Brain microvascular endothelial cell (primary cell): ENCODE data around the gene HS3ST3A1.

Experiments
- DNase-seq: peaks from one replicate; pipeline ENCODE4 v3.0.0-alpha.2; 2020
- H3K27ac ChIP-seq: fragments of 250-450 bp; sonication (Bioruptor Pico); 2 replicates; pipeline ENCODE4 v1.5.1; 2020; ENCODE audit warnings: mild to moderate bottlenecking, moderate library complexity
- H3K27me3 ChIP-seq: fragments of 250-450 bp; sonication (Bioruptor Pico); replicated peaks from 2 replicates; pipeline ENCODE4 v1.5.1; 2020; ENCODE audit warnings: mild to moderate bottlenecking
- H3K36me3 ChIP-seq: fragments of 250-450 bp; sonication (Bioruptor Pico); replicated peaks from 2 replicates; pipeline ENCODE4 v1.5.1; 2020; ENCODE audit warnings: mild to moderate bottlenecking
- H3K4me3 ChIP-seq: 2 replicates; pipeline ENCODE4 v1.5.1; 2011; ENCODE audit warnings: low read depth, mild to moderate bottlenecking, control low read depth, low read length, moderate library complexity
- in situ Hi-C: cut with HindIII; loops from 2 replicates; pipeline ENCODE4 v1.10.0; 2017; ENCODE audit warnings: low sequenced_read_pairs, low pct_ligation_motif_present
- TF ChIP-seq, protein P1 (sequence below): IDR thresholded peaks from 2 replicates; pipeline ENCODE4 v1.5.1; 2011; ENCODE audit warnings: low read depth, mild to moderate bottlenecking, moderate library complexity, low read length, control low read depth, inconsistent platforms; ENCODE audit errors: missing control alignments

HS3ST3A1 gene

DNA sequence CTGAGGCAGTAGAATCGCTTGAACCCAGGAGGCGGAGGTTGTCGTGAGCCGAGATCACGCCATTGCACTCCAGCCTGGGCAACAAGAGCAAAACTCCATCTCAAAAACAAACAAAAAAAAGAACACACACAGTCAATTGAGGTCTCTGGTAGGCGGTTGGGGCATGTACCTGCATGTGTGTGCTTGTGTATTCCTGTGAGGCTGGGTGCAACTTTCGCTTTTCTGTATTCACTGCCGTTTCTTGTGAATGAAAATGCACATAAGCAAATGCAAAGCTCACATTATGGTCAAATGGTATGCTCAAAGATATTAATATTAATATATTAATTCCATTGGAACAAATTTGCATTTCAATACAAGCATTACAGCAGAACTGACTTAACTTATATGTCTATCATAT lies 20.9 kb downstream of the HS3ST3A1 start:
- Histone ChIP-seq H3K4me3 (no peak overlapping the region), H3K27me3 (no peaks in the 10 kb centered on the region), H3K27ac (no peak overlapping the region), H3K36me3 (no peaks in the 10 kb centered on the region)
- in situ Hi-C loops = loop anchor here (25.0 kb wide), 1 partner anchor 732 kb away; the partner anchor contains the start of gene HS3ST3B1
- TF ChIP-seq, protein P1, sequence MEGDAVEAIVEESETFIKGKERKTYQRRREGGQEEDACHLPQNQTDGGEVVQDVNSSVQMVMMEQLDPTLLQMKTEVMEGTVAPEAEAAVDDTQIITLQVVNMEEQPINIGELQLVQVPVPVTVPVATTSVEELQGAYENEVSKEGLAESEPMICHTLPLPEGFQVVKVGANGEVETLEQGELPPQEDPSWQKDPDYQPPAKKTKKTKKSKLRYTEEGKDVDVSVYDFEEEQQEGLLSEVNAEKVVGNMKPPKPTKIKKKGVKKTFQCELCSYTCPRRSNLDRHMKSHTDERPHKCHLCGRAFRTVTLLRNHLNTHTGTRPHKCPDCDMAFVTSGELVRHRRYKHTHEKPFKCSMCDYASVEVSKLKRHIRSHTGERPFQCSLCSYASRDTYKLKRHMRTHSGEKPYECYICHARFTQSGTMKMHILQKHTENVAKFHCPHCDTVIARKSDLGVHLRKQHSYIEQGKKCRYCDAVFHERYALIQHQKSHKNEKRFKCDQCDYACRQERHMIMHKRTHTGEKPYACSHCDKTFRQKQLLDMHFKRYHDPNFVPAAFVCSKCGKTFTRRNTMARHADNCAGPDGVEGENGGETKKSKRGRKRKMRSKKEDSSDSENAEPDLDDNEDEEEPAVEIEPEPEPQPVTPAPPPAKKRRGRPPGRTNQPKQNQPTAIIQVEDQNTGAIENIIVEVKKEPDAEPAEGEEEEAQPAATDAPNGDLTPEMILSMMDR = no peak
- no peak for DNase-seq

DNA sequence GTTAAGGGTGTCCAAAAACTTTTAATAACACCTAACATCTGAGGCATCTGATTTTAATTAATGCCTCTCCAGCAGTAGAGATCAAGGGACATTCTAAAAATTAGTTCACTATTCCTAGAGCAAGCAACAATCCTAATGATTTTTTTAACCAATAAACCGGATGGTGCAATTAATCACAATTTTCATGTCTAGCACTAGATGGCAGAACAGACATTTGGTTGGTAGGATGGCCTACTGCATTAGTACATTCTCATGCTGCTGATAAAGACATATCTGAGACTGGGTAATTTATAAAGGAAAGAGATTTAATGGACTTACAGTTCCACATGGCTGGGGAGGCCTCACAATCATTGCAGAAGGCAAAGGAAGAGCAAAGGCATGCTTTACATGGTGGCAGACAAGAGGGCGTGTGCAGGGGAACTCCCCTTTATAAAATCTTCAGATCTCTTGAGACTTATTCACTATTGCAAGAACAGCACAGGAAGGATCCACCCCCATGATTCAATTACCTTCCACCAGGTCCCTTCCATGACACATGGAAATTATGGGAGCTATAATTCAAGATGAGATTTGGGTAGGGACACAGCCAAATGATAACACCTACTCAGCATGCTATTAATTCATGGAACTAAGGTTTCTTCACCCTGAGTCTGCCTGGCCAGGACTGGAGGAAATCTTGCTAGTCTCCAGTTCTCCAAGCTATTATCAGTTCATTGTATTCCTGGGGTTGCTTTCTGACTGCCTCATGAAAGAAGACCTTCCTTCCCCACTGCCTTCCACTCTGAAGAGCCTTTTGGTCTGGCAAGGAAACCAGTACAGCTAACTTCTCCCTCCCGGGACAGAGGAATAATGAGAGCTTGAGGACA lies 24.8 kb downstream of the HS3ST3A1 start:
- H3K27ac ChIP-seq = no peak overlapping the region
- DNase-seq = no peak
- H3K27me3 ChIP-seq = no peaks in the 10 kb centered on the region
- in situ Hi-C loops = loop anchor here (25.0 kb wide), 1 partner anchor 735 kb away; the partner anchor contains the start of gene HS3ST3B1
- no peak overlapping the region for H3K4me3 ChIP-seq
- TF ChIP-seq, protein P1 = peak; percentile 18
- no peaks in the 10 kb centered on the region for H3K36me3 ChIP-seq

DNA sequence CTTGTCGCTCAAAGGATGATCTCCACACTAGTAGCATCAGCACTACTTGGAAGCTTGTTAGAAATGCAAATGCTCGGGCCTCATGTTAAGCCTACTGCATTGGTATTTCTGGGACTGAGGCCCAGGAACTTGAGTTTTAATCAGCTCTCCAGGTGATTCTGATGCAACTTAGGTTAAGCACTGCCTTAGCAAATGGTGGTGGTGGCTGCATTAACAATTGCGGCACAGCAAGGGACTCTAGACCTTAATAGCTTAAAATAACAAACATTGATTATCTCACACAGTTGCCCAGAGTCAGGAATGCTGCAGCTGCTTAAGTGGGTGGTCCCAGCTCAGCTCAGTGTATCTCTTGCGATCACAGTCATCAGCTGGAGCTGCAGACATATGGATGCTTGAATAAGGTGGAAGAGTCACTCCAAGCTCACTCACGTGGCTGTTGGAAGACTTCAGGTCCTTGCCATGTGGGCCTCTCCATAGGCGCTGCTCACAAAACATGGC lies 25.8 kb downstream of the HS3ST3A1 start:
- no peaks in the 10 kb centered on the region for H3K27me3 ChIP-seq
- no peak overlapping the region for H3K27ac ChIP-seq
- TF ChIP-seq, protein P1 = no peak
- no peak overlapping the region for H3K4me3 ChIP-seq
- no peak for DNase-seq
- in situ Hi-C loops = loop anchor here (25.0 kb wide), 1 partner anchor 736 kb away; the partner anchor contains the start of gene HS3ST3B1
- no peaks in the 10 kb centered on the region for H3K36me3 ChIP-seq

DNA sequence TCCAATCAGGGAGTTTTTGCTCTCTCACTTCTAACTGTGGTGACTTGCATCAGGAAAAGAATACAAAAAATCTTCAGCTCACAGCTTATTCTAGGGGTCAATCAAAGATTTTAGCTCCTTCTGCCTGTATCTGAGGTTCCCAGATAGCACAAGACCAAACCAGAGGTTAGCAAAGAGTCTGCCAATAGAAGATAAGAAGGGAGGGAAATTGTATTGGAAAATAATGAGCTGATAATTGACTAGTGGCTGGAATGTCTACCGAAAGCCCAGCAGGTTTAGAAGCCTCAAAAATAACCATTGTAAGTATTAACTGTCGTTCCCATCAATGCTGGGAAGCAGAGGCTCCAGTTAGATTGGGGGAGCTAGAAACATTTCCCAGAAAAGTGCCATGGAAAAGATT lies 26.3 kb downstream of the HS3ST3A1 start:
- no peak for DNase-seq
- no peaks in the 10 kb centered on the region for H3K36me3 ChIP-seq
- H3K27me3 ChIP-seq = no peaks in the 10 kb centered on the region
- H3K27ac ChIP-seq = no peak overlapping the region
- H3K4me3 ChIP-seq = no peak overlapping the region
- in situ Hi-C loops = loop anchor here (25.0 kb wide), 1 partner anchor 737 kb away; the partner anchor contains the start of gene HS3ST3B1
- TF ChIP-seq, protein P1 = no peak

DNA sequence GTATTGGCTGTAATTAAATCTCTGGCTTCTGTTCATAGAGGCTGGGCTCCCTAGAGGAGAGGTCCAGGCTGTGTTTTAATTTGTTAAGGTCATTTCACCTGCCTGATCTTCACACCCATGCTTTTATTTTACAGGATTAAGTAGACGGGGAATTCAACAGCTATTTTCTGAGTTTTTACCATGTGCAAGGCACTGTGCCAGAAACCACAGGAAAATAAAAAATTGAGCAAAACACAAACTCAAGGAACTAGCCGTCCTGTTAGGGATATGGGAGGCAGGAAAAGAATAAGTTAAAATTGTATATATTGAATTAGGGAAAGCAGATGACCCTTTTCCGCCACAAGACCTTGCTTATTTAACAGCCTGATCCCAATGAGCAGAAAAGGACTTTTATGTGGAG lies 29.1 kb downstream of the HS3ST3A1 start:
- H3K27me3 ChIP-seq = no peaks in the 10 kb centered on the region
- no peaks in the 10 kb centered on the region for H3K36me3 ChIP-seq
- DNase-seq = no peak
- TF ChIP-seq, protein P1 = no peak
- in situ Hi-C loops = no loop called here
- no peak overlapping the region for H3K27ac ChIP-seq
- no peak overlapping the region for H3K4me3 ChIP-seq
